ENCODE results near the gene MTMR8.

DNA sequence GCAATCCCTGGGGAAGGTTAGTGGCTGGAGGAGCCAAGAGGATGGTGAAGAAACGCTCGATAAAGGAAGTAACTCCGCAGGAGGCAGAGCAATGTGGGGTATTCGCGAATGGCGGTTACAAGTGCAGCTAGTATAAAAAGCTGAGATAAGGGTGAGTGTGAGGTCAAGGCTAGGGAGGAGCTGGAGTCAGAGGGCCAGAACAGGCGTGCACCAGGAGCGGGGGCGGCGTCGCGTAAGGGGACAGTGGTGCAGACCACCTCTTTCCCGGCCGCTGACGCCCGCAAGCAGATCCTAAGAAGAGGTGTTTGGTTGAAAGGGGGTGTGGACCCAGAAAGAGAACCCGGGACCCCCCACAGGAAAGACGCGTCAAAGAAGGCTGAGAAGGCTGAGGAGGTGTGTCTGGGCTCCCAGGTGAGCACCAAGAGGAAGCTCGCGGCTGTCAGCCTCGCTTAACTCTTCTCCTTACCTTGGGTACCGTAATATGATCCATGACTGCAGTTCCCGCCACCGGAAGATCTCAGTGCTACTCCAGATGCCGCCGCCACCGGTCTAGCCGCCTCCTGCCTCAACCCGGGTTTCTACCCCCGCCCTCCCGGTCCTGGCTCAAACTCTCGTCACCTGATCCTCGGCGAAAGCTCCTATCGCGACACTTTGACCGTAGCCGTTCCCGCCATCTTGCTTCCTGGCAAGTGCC, at the start of gene MTMR8:
- TF ChIP-seq ZNF384 (IDR thresholded peaks at IDR 0.05) (no peak), CTBP1 (IDR thresholded peaks at IDR 0.05; ENCODE audit: borderline replicate concordance) (no peak), FOXA1 (IDR thresholded peaks at IDR 0.05) (no peak), L3MBTL2 (conservative IDR thresholded peaks at IDR 0.05) (peak; percentile 83; the same call in 1 of the 2 replicates), ARNT (IDR thresholded peaks at IDR 0.05) (no peak)
